Adrenal gland (tissue), 5 donors: ENCODE data around the gene PTPRD.

Experiments
- CTCF ChIP-seq, 6 experiments: fragments of 450-650 bp in 4 of 6; fragments of 200-600 bp in 2 of 6; sonication (generic) in 1 of 6; IDR thresholded peaks; 1 replicate in 5 of 6; 2 replicates in 1 of 6; pipeline versions ENCODE4 v1.5.1 to v1.8.0; 2016 to 2021; ENCODE audit warnings: antibody characterized with exemption in 6 of 6, mild to moderate bottlenecking in 2 of 6, moderate library complexity in 1 of 6
- POLR2A ChIP-seq, 2 donors: fragments of 450-650 bp; IDR thresholded peaks; one replicate each; pipeline ENCODE4 v1.6.1; 2017; ENCODE audit warnings: antibody characterized with exemption in 2 of 2, mild to moderate bottlenecking in 2 of 2, moderate library complexity in 1 of 2
- donor health status: DM: no; HTN: no; CAD: no.

DNA sequence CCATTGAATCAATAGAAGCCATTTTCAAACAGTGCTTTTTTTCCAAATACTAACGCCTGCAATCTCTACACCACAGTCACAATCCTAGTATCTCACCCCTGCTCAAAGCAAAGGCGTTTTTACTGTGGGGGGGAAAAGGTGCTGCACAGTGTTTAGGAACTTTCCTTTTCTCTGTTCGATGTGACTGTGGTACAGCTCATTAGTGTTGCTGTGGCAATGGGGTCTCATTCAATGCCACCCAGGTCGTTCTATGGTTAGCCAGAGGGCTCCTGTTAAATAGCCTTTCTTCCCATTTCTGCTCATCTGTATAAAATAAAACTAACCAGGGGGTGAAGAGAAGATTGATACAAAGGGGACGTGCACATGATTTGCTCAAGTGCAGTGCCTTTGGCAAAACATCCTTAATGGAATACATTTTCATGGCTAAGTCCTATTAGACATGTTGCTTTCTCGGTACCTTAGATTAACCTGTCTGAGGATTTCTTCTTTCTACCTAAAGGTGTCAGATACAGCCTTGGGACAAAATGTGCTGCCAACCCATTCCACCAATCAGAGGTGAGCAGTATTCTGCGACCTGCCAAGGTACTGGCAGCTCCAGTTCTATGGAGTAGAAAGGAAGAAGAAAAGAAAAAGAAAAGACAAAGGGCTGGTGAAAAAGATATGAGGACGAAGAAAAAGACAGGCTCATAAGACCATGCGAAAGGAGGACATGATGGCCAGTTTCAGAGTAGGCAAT lies 2161.8 kb downstream of the PTPRD start:
- TF ChIP-seq CTCF (IDR thresholded peaks at IDR 0.05) (no peak), POLR2A (IDR thresholded peaks at IDR 0.05) (no peak)
